Vagina (tissue), 2 donors: ENCODE measurements around the gene SMIM9.

Source experiments
- CTCF ChIP-seq, 3 experiments: fragments of 450-650 bp in 2 of 3; fragments of 200-600 bp in 1 of 3; sonication (generic) in 1 of 3; IDR thresholded peaks; one replicate each; pipeline ENCODE4 v1.5.1; 2017 to 2019; ENCODE audit warnings: antibody characterized with exemption in 3 of 3, mild to moderate bottlenecking in 2 of 3, moderate library complexity in 2 of 3
- POLR2A ChIP-seq, 2 donors: fragments of 450-650 bp; IDR thresholded peaks; one replicate each; pipeline ENCODE4 v1.6.1; 2017; ENCODE audit warnings: antibody characterized with exemption in 2 of 2, mild to moderate bottlenecking in 2 of 2, moderate library complexity in 2 of 2
- POLR2AphosphoS5 ChIP-seq, 2 donors: sonication (generic); formaldehyde crosslinking; IDR thresholded peaks; one replicate each; pipeline ENCODE4 v1.9.0; 2017; ENCODE audit warnings: antibody characterized with exemption in 2 of 2, mild to moderate bottlenecking in 2 of 2, low read depth in 1 of 2; ENCODE audit not compliant: insufficient read depth in 1 of 2

- TF ChIP-seq POLR2A (IDR thresholded peaks at IDR 0.05) (no peak), CTCF (IDR thresholded peaks at IDR 0.05) (no peak), POLR2AphosphoS5 (IDR thresholded peaks at IDR 0.05; ENCODE audit: insufficient read depth in 1 of 2, low read depth in 1 of 2) (peak in 1 of 2 donors; percentile 62)
Observed at GRCh38 chrX:154804957-154805695, 29.3 kb downstream of the SMIM9 start, which contains the start of gene MPP1.
